K562 (cell line): ENCODE results near the gene DEPP1. TPM values are rescaled to one million over a fixed set of nuclear protein-coding genes. Genes with fewer than 3 reads are reported as not detected.

Experiments used
- ETV1 ChIP-seq: fragments of 450-650 bp; conservative IDR thresholded peaks from 2 replicates; pipeline ENCODE4 v1.6.1; 2016; ENCODE audit warnings: missing genetic modification characterization, control low read depth, low read depth, missing compliant biosample characterization
- SPI1 ChIP-seq: IDR thresholded peaks from 2 replicates; pipeline ENCODE4 v1.6.1; 2011; ENCODE audit warnings: low read depth, low read length, control low read depth, borderline replicate concordance
- TBL1XR1 ChIP-seq, 2 experiments: IDR thresholded peaks; 2 replicates each; pipeline ENCODE4 v1.6.1; 2012; ENCODE audit warnings: improper control_type of control experiment in 2 of 2, low read length in 2 of 2, mild to moderate bottlenecking in 1 of 2
- polyA plus RNA-seq, 8 experiments: library from polyadenylated mRNA; depleted of rRNA in 4 of 8; stranded (reverse) in 5 of 8; unstranded in 3 of 8; fragments of >200 nt; fragmentation: Nextera tagmentation in 2 of 8; fragmentation: Illumina TruSeq in 1 of 8; extraction: Ambion mirVana in 2 of 8; extraction: Trizol in 1 of 8; gene quantifications; 2 replicates each; pipeline versions ENCODE4 v1.2.1 to v1.2.3, GENCODE V29; 2011 to 2014; ENCODE audit warnings: inconsistent platforms in 1 of 8, missing spikeins in 1 of 8
- total RNA-seq, 7 experiments: library from RNA; depleted of rRNA in 6 of 7; stranded (reverse); fragments of >200 nt in 6 of 7; fragmentation: Illumina TruSeq in 2 of 7; extraction: Trizol in 2 of 7; gene quantifications; 2 replicates each; pipeline versions ENCODE4 v1.2.1 to v1.2.3, GENCODE V29; 2011 to 2021; ENCODE audit warnings: low replicate concordance in 1 of 7
- TF ChIP-seq, protein P1 (sequence below), 2 experiments: fragments of 450-650 bp; formaldehyde crosslinking in 1 of 2; IDR thresholded peaks; 2 replicates each; pipeline versions ENCODE4 v1.4.0 to v1.6.1; 2014 to 2020; ENCODE audit warnings: mild to moderate bottlenecking in 2 of 2, borderline replicate concordance in 1 of 2, low read depth in 1 of 2
- TF ChIP-seq, protein P2 (sequence below): IDR thresholded peaks from 3 replicates; pipeline ENCODE4 v1.6.1; 2011; ENCODE audit warnings: borderline replicate concordance, mild to moderate bottlenecking, moderate library complexity; ENCODE audit not compliant: insufficient read length; ENCODE audit errors: extremely low read depth
- TF ChIP-seq, protein P3 (sequence below): sonication (generic); formaldehyde crosslinking; IDR thresholded peaks from 2 replicates; pipeline ENCODE4 v1.8.0; 2023; ENCODE audit warnings: mild to moderate bottlenecking, missing genetic modification reagents

Gene DEPP1
- total and polyA plus RNA-seq, 9 of the 15 experiments (the other 6 are each of a cell fraction or from before 2014, with no cell fraction given), result 0.04 to 0.54 (median 0.20) TPM; not detected in 1

DNA sequence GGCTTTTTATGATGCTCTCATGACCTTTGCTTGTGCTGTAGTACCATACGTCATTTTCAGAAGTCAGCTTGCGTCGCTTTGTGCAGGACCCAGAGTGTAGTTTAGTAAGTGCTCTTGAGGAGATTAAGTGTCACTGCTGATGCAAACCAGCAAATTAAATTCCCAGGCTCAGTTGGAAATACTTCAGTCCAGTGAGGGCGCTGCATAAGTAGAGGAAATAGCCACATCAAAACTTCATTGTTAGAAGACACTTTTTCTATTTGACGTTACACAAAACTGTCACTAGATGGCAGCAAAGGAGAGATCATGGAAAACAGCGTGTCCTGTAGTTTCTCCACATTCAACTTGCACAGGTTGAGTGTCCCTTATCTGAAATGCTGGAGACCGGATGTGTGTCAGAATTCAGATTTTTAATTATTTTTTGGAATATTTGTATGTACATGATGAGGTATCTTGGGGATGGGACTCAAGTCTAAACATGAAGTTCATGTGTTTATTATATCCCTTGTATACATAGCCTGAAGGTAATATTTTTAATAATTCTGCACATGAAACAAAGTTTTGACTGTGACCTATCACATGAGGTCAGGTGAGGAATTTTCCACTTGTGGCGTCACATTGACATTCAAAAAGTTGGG, 30.0 kb upstream of the DEPP1 start (continued):
- TF ChIP-seq, protein P1, sequence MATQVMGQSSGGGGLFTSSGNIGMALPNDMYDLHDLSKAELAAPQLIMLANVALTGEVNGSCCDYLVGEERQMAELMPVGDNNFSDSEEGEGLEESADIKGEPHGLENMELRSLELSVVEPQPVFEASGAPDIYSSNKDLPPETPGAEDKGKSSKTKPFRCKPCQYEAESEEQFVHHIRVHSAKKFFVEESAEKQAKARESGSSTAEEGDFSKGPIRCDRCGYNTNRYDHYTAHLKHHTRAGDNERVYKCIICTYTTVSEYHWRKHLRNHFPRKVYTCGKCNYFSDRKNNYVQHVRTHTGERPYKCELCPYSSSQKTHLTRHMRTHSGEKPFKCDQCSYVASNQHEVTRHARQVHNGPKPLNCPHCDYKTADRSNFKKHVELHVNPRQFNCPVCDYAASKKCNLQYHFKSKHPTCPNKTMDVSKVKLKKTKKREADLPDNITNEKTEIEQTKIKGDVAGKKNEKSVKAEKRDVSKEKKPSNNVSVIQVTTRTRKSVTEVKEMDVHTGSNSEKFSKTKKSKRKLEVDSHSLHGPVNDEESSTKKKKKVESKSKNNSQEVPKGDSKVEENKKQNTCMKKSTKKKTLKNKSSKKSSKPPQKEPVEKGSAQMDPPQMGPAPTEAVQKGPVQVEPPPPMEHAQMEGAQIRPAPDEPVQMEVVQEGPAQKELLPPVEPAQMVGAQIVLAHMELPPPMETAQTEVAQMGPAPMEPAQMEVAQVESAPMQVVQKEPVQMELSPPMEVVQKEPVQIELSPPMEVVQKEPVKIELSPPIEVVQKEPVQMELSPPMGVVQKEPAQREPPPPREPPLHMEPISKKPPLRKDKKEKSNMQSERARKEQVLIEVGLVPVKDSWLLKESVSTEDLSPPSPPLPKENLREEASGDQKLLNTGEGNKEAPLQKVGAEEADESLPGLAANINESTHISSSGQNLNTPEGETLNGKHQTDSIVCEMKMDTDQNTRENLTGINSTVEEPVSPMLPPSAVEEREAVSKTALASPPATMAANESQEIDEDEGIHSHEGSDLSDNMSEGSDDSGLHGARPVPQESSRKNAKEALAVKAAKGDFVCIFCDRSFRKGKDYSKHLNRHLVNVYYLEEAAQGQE (IDR thresholded peaks at IDR 0.05; ENCODE audit: borderline replicate concordance), result peak; percentile 81
- TF ChIP-seq, protein P1 (CRISPR knock-in tag; IDR thresholded peaks at IDR 0.05; ENCODE audit: low read depth), result no peak
- TF ChIP-seq, protein P2, sequence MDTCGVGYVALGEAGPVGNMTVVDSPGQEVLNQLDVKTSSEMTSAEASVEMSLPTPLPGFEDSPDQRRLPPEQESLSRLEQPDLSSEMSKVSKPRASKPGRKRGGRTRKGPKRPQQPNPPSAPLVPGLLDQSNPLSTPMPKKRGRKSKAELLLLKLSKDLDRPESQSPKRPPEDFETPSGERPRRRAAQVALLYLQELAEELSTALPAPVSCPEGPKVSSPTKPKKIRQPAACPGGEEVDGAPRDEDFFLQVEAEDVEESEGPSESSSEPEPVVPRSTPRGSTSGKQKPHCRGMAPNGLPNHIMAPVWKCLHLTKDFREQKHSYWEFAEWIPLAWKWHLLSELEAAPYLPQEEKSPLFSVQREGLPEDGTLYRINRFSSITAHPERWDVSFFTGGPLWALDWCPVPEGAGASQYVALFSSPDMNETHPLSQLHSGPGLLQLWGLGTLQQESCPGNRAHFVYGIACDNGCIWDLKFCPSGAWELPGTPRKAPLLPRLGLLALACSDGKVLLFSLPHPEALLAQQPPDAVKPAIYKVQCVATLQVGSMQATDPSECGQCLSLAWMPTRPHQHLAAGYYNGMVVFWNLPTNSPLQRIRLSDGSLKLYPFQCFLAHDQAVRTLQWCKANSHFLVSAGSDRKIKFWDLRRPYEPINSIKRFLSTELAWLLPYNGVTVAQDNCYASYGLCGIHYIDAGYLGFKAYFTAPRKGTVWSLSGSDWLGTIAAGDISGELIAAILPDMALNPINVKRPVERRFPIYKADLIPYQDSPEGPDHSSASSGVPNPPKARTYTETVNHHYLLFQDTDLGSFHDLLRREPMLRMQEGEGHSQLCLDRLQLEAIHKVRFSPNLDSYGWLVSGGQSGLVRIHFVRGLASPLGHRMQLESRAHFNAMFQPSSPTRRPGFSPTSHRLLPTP, result no peak
- TF ChIP-seq TBL1XR1 (IDR thresholded peaks at IDR 0.05; ENCODE audit: low read length in 2 of 2), result peak in 1 of 2 experiments; percentile 14; a peak in 1 of 4 replicates
- no peak for TF ChIP-seq SPI1
- TF ChIP-seq, protein P3, sequence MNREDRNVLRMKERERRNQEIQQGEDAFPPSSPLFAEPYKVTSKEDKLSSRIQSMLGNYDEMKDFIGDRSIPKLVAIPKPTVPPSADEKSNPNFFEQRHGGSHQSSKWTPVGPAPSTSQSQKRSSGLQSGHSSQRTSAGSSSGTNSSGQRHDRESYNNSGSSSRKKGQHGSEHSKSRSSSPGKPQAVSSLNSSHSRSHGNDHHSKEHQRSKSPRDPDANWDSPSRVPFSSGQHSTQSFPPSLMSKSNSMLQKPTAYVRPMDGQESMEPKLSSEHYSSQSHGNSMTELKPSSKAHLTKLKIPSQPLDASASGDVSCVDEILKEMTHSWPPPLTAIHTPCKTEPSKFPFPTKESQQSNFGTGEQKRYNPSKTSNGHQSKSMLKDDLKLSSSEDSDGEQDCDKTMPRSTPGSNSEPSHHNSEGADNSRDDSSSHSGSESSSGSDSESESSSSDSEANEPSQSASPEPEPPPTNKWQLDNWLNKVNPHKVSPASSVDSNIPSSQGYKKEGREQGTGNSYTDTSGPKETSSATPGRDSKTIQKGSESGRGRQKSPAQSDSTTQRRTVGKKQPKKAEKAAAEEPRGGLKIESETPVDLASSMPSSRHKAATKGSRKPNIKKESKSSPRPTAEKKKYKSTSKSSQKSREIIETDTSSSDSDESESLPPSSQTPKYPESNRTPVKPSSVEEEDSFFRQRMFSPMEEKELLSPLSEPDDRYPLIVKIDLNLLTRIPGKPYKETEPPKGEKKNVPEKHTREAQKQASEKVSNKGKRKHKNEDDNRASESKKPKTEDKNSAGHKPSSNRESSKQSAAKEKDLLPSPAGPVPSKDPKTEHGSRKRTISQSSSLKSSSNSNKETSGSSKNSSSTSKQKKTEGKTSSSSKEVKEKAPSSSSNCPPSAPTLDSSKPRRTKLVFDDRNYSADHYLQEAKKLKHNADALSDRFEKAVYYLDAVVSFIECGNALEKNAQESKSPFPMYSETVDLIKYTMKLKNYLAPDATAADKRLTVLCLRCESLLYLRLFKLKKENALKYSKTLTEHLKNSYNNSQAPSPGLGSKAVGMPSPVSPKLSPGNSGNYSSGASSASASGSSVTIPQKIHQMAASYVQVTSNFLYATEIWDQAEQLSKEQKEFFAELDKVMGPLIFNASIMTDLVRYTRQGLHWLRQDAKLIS (CRISPR knock-in tag), result no peak
- peak; percentile 73 for TF ChIP-seq ETV1 (tag)
